ENCODE results near the gene EXD2.
"Not testable (repeated sequence)": the region's sequence is repeated elsewhere in the genome, so short reads cannot be mapped to it uniquely, and the experiment has no call there.

EXD2 gene

DNA sequence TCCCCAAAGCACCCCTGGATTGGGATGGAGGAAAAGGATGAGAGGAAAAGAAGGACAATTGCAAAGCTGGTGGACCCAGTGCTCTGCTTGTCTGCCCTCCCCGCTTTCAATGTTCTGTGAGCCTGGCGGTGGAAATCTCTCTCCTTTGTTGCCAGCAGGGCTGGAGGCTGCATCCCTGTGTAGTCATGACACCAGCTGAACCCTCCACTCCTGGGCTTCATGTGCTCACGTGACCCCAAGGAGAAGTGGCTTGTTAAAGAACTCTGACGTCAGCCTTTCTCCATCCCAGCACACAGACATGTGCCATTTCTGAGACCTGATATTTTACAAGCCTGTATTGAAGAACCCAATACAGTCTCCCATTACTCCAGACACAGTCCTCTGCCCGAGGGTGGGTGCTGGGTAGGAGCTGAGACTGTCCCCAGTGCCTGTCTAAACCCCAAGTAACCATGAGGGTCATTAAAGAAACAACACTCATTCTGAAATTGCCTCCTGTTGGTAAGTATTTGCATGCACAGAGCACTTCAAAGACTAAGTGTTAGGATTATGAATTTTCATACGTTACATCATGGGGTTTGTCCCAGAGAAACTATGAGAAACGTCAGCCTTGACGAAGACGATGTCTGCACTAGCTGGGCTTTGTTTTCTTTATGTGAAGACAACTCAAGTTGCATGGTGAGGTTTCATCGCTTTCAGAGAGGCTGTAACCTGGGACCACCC is 90.3 kb downstream of the EXD2 start:
- DNase-seq (ENCODE audit: low read depth) = no peak

- no peak for DNase-seq (ENCODE audit: low read depth)
Measured at GRCh38 chr14:69282448-69282847, 91.2 kb downstream of the EXD2 start.

GRCh38 chr14:69284170-69284569 is 92.9 kb downstream of the EXD2 start:
- DNase-seq (ENCODE audit: low read depth) = no peak

GRCh38 chr14:69285661-69286255 is 94.5 kb downstream of the EXD2 start:
- DNase-seq (ENCODE audit: low read depth) = no peak

DNA sequence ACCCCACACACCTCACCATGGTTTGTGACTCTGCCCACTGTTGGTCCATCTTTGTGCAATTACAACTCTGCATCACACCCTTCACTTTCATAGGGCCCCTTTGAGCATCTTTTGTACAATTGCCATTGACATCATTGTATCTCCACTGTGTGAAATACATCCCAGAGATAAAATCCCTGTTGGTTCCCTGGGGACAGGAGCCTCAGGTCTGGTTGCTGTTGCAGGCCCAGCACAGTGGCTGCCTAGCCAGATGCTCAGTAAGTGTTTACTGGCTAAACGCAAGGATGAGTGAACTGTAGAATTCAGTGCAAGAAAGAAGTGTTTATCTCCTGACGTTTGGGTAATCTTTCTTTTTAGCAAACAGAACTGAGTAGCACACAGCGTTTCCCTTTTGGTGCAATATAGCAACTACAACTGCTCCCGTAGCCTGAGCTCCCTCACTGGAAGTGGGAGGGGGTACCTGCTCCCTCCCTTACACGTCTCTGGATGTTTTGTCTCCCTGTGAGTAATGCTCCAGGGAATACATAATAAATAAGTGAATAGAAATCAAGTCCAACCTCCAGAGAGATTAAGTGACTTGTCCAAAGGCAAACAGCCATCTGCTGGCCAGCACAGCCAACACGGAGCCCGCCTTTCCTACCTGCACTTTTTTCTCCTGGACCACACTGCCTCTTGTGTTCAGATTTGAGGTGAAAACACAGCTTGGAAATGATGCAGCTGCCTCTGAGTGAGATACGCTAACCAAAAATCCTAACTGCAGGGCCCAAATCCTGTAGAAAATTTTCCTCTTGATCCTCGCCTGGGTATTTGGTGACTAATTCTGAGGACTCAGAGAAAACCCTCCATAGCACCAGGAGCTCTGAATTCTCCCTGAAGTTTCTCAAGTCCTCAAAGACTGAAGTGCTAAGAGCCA is 96.1 kb downstream of the EXD2 start:
- DNase-seq (ENCODE audit: low read depth) = no peak

- DNase-seq (ENCODE audit: low read depth) = no peak
Measured at GRCh38 chr14:69288011-69288771, 96.9 kb downstream of the EXD2 start.

DNA sequence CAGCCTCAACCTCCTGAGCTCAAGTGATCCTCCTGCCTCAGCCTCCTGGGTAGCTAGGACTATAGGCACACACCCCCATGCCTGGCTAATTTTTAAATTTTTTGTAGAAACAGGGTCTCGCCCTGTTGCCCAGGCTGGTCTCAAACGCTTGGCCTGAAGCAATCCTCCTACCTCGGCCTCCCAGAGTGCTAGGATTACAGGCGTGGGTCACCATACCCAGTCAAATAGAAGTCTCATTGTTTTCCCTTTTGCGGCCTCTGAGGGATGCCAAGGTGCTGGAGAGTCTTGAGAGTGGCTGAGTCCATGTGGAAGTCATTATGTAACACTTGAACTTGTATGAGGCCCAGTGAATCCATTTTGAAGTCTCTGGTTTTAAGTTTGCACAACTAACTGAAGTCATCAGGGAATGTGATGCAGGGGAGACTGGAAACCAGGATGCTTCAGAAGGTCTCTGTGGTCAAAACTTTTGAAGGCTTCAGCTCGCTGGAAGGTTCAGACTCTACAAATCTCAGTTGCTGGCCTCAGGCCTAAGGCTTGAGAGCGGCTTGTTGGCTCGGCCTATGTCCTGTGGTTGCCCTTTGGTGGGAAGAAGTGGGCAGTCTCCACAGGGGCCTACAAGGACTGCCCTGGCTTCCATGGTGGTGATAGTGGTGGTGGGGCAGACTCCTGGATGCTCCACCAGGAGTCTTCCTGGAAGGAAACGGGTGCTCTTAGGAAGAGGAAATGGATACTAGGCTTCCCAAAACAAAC is 97.8 kb downstream of the EXD2 start:
- no peak for DNase-seq (ENCODE audit: low read depth)

DNA sequence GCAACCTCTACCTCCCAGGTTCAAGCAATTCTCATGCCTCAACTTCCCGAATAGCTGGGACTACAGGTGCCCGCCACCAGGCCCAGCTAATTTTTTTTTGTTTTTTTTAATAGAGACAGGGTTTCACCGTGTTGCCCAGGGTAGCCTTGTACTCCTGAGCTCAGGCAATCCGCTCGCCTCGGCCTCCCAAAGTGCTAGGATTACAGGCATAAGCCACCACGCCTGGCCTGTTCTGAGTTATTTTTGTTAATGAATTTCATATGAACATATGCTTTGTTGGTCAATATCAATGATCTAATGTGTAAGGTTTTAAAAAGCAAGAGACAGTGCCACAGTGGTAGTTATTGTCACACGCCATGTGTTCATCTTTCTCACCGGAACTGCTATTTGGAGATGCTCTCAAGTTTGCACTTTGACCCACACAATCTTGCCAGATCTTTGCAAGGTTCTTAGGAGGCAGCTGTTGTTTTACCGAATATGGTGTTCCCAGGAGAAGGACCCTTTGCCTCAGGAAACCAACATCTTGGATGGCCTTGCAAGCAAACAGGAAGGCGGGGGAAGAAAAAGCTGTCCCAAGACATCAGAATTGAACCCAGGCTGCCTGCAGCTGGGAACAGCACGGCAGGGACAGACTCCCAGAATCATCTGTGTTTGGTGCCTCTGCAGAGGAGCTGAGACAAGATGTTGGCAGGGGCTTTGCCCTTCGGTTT is 98.7 kb downstream of the EXD2 start:
- no peak for DNase-seq (ENCODE audit: low read depth)

GRCh38 chr14:69290881-69291280 is 99.6 kb downstream of the EXD2 start:
- DNase-seq (ENCODE audit: low read depth) = not testable (repeated sequence)

DNA sequence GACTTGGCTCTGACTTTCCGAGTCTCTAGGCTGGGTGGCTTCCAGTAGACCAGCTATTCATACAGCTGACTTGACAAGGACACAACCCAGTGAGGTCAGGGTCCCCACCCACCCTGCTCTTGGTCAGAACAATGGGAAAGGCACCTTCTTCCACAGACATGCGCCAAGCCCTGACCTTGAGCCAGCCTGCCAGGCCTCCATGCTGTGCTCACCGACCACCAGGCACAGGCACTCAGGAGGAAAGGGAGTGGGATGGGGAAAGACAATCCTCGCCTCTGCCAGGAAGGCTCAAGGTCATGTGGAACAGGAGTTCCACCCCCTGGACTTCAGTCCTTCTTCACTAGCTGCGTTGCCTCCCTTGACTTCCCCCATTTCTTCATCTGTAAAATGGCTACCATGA is 100.1 kb downstream of the EXD2 start:
- no peak for DNase-seq (ENCODE audit: low read depth)

DNA sequence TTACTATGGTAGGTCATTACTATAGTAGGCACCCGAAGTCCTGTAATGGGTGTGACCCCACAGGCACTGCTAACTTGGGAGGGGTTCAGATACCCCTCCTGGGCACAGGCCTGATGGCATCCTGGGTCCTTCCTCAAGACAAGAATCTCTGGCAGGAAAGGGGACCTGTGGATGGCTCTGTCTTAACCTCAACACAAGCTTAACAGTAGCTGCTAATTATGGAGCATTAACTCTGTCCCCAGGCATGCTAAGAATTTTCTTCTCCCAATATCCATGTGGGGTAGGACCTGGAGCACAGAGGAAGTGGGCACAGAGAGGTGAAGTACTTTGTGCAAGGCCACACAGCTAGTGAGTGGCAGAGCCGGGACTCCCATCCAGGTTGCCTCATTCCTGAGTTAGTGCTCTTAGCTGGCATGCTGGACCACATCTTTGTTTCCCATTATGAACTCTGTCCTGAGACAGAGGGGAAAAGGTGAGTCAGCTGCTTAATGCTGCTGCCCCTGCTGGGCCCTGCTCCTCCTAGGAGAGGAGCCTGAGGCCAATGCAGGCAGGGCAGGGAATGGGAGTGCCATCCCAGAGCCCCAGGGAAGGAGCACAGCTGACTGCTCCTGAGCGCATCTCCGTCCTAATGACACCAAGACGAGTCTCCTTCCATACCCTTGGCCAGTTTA is 100.7 kb downstream of the EXD2 start:
- no peak for DNase-seq (ENCODE audit: low read depth)

All from stimulated activated CD8-positive, alpha-beta memory T cell treated with anti-CD3 and anti-CD28 coated beads, Interleukin-12 subunit alpha, Interleukin-12 subunit beta, amount 100 ng/mL, for 1 hour (primary cell).